GM12892 (cell line): Measurements from ENCODE around the gene TMEM132A.

Experiments used
- POLR2A ChIP-seq: IDR thresholded peaks from 2 replicates; pipeline ENCODE4 v1.6.1; 2011; ENCODE audit warnings: low read depth, low read length, control low read depth
- POLR2AphosphoS5 ChIP-seq: IDR thresholded peaks from 2 replicates; pipeline ENCODE4 v1.6.1; 2011; ENCODE audit warnings: low read depth, low read length, control low read depth

- TF ChIP-seq POLR2AphosphoS5 (no peak), POLR2A (no peak)
Measured at GRCh38 chr11:60923800-60924109, 505 bp upstream of the TMEM132A start.
